GM23248 (cell line): ENCODE data around the gene CELSR2. TPM values are rescaled to one million over a fixed set of nuclear protein-coding genes. Genes with fewer than 3 reads are reported as not detected.

Source experiments
- DNase-seq: peaks from one replicate; pipeline ENCODE4 v3.0.0-alpha.2; 2015
- H2AFZ ChIP-seq: fragments of 200-600 bp; sonication (generic); 2 replicates; pipeline ENCODE4 v1.6.1; 2016; ENCODE audit warnings: antibody characterized with exemption
- H3F3A ChIP-seq: fragments of 200-600 bp; sonication (generic); 2 replicates; pipeline ENCODE4 v1.6.1; 2016; ENCODE audit warnings: mild to moderate bottlenecking, antibody characterized with exemption, mixed run types; ENCODE audit not compliant: insufficient read depth
- H3K27ac ChIP-seq: fragments of 200-600 bp; sonication (generic); 2 replicates; pipeline ENCODE4 v1.5.1; 2016; ENCODE audit warnings: mild to moderate bottlenecking
- H3K27me3 ChIP-seq: fragments of 200-600 bp; sonication (generic); replicated peaks from 2 replicates; pipeline ENCODE4 v1.6.1; 2016; ENCODE audit warnings: mild to moderate bottlenecking; ENCODE audit not compliant: insufficient read depth
- H3K36me3 ChIP-seq: fragments of 200-600 bp; sonication (generic); 2 replicates; pipeline ENCODE4 v1.6.1; 2016; ENCODE audit warnings: low read depth, mild to moderate bottlenecking
- H3K4me1 ChIP-seq: fragments of 200-600 bp; sonication (generic); 2 replicates; pipeline ENCODE4 v1.6.1; 2016; ENCODE audit warnings: mild to moderate bottlenecking; ENCODE audit not compliant: insufficient read depth
- H3K4me2 ChIP-seq: fragments of 200-600 bp; sonication (generic); one replicate; pipeline ENCODE4 v1.6.1; 2016; ENCODE audit warnings: mild to moderate bottlenecking; ENCODE audit not compliant: unreplicated experiment
- H3K4me3 ChIP-seq: fragments of 200-600 bp; sonication (generic); 2 replicates; pipeline ENCODE4 v1.5.1; 2016; ENCODE audit warnings: mild to moderate bottlenecking
- H3K79me2 ChIP-seq: fragments of 200-600 bp; sonication (generic); 2 replicates; pipeline ENCODE4 v1.6.1; 2016; ENCODE audit warnings: mild to moderate bottlenecking; ENCODE audit not compliant: insufficient read depth
- H3K9ac ChIP-seq: fragments of 200-600 bp; sonication (generic); 2 replicates; pipeline ENCODE4 v1.6.1; 2016; ENCODE audit warnings: mild to moderate bottlenecking
- H3K9me2 ChIP-seq: fragments of 200-600 bp; sonication (generic); 2 replicates; pipeline ENCODE4 v1.6.1; 2016; ENCODE audit warnings: mixed run types, mild to moderate bottlenecking, moderate library complexity; ENCODE audit not compliant: insufficient read depth
- H3K9me3 ChIP-seq: fragments of 200-600 bp; sonication (generic); one replicate; pipeline ENCODE4 v1.6.1; 2017; ENCODE audit warnings: low read depth
- H4K20me1 ChIP-seq: fragments of 200-600 bp; sonication (generic); 2 replicates; pipeline ENCODE4 v1.6.0; 2016; ENCODE audit not compliant: insufficient read depth
- EZH2 ChIP-seq: fragments of 200-600 bp; sonication (generic); IDR thresholded peaks from 2 replicates; pipeline ENCODE4 v1.6.1; 2018; ENCODE audit warnings: antibody characterized with exemption, mild to moderate bottlenecking; ENCODE audit not compliant: insufficient read depth, poor library complexity, severe bottlenecking
- EZH2phosphoT487 ChIP-seq: fragments of 200-600 bp; sonication (generic); IDR thresholded peaks from 2 replicates; pipeline ENCODE4 v1.6.1; 2018; ENCODE audit warnings: antibody characterized with exemption, moderate library complexity, mild to moderate bottlenecking, low read depth; ENCODE audit not compliant: insufficient read depth
- WGBS, 2 experiments: methylation state at CpG; one replicate each; pipeline ENCODE4 v1.1.6; 2015 to 2017; ENCODE audit warnings: low lambda C conversion rate in 2 of 2, low coverage in 1 of 2; ENCODE audit errors: missing lambda C conversion rate in 2 of 2; 5-methylcytosine and 5-hydroxymethylcytosine counted together
- in situ Hi-C: fragments of 300-500 bp; cut with MboI; formaldehyde crosslinking; loops from 2 replicates; pipeline ENCODE4 v1.15.0; 2020
- polyA plus RNA-seq: library from polyadenylated mRNA; unstranded; fragments of >200 nt; fragmentation: Nextera tagmentation; extraction: Ambion mirVana; gene quantifications from 2 replicates; pipeline ENCODE4 v1.2.1, GENCODE V29; 2016
- total RNA-seq: library from RNA; depleted of rRNA; stranded (reverse); fragments of >200 nt; shearing (Covaris generic); gene quantifications from 2 replicates; pipeline ENCODE4 v1.2.3, GENCODE V29; 2014

CELSR2 gene
- total and polyA plus RNA-seq, 2 experiments from 2014 or later, result 0.11 to 0.32 TPM

DNA sequence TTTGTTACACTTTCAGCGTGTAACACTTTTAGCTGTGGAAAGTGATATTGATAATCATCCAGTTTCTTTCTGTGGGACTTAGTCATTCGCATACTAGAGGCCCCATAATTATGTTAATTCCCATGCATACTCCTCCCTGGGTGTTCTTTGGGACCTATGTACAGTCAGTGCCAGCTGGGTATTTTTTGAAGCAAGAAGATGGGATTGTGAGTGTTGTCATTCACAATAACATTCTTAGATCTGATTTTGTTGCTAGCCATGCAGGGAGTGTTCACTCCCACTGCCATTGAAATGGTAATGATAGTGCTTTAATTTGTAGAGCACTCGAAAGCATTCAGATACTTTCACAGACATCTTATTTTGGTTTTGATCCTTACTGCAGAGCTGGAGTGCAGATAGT lies 24.0 kb upstream of the CELSR2 start:
- peaks cover 97% of the 10 kb centered on the region for H3K79me2 ChIP-seq
- peaks cover 11% of the 10 kb centered on the region; the same call in 1 of the 2 replicates for H3K4me1 ChIP-seq
- H3K36me3 ChIP-seq, result peaks cover 72% of the 10 kb centered on the region
- H3K4me2 ChIP-seq, result no peak overlapping the region
- H3K9me2 ChIP-seq, result no peaks in the 10 kb centered on the region
- H2AFZ ChIP-seq, result no peak overlapping the region
- no peak overlapping the region for H3K9ac ChIP-seq
- in situ Hi-C loops, result no loop called here
- H3F3A ChIP-seq, result peaks cover 21% of the 10 kb centered on the region; the same call in 1 of the 2 replicates
- H3K9me3 ChIP-seq, result no peaks in the 10 kb centered on the region
- peaks cover 36% of the 10 kb centered on the region for H4K20me1 ChIP-seq
- TF ChIP-seq EZH2 (no peak), EZH2phosphoT487 (no peak)
- no peaks in the 10 kb centered on the region for H3K27me3 ChIP-seq
- H3K4me3 ChIP-seq, result no peak overlapping the region
- 85 to 90% methylated on average over 3 of the region's 3 CpGs for WGBS, 2 experiments
- DNase-seq, result no peak
- H3K27ac ChIP-seq, result no peak overlapping the region

DNA sequence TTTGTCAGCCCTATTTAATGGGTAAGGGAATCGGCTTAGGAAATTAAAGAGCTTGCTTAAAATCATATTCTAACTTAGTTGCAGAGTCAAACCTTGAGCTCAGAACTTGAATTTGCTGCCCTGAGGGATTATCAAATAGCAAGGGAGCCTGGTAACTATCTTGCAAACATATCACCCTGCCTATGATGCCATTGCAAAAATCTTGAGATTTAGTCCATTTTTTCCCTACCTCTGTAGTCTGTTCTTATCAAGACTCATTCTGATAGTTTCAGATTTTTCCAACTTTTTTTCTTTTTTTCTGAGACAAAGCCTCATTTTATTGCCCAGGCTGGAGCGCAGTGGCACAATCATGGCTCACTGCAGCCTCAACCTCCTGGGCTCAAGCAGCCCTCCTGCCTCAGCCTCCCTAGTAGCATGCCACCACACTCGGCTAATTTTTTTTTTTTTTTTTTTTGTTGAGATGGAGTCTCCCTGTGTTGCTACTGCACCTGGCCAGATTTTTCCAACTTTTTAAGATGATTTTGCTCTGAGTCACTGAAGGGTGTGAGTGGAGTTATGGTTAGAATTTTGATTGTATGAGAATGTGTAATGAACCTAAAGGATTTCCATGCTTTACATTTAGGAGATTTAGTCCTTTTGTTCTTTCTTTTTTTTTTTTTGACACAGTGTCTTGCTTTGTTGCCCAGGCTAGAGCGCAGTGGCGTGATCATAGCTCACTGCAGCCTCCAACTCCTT lies 23.5 kb upstream of the CELSR2 start:
- H4K20me1 ChIP-seq, result peaks cover 32% of the 10 kb centered on the region
- H3K4me2 ChIP-seq, result no peak overlapping the region
- peaks cover 19% of the 10 kb centered on the region; the same call in 1 of the 2 replicates for H3F3A ChIP-seq
- no peak overlapping the region for H3K9ac ChIP-seq
- TF ChIP-seq EZH2 (no peak), EZH2phosphoT487 (no peak)
- in situ Hi-C loops, result no loop called here
- H3K27me3 ChIP-seq, result no peaks in the 10 kb centered on the region
- H2AFZ ChIP-seq, result no peak overlapping the region
- peaks cover 73% of the 10 kb centered on the region for H3K36me3 ChIP-seq
- no peaks in the 10 kb centered on the region for H3K9me3 ChIP-seq
- DNase-seq, result no peak
- 92 to 96% methylated on average over 5 of the region's 5 CpGs for WGBS, 2 experiments
- H3K9me2 ChIP-seq, result no peaks in the 10 kb centered on the region
- peaks cover 92% of the 10 kb centered on the region for H3K79me2 ChIP-seq
- no peak overlapping the region for H3K27ac ChIP-seq
- H3K4me1 ChIP-seq, result peaks cover 11% of the 10 kb centered on the region; the same call in 1 of the 2 replicates
- H3K4me3 ChIP-seq, result no peak overlapping the region

GRCh38 chr1:109228167-109228566 lies 21.2 kb upstream of the CELSR2 start:
- DNase-seq, result no peak
- Histone ChIP-seq H3K27ac (no peak overlapping the region), H2AFZ (no peak overlapping the region), H3K4me1 (peaks cover 11% of the 10 kb centered on the region; the same call in 1 of the 2 replicates), H3K79me2 (peaks cover 91% of the 10 kb centered on the region), H3K36me3 (peaks cover 78% of the 10 kb centered on the region), H3K4me3 (no peak overlapping the region), H4K20me1 (peaks cover 21% of the 10 kb centered on the region), H3K4me2 (no peak overlapping the region), H3K9ac (no peak overlapping the region), H3K9me3 (no peaks in the 10 kb centered on the region), H3F3A (peaks cover 25% of the 10 kb centered on the region), H3K27me3 (no peaks in the 10 kb centered on the region), H3K9me2 (no peaks in the 10 kb centered on the region)
- TF ChIP-seq EZH2phosphoT487 (no peak), EZH2 (no peak)
- 59 to 78% methylated on average over 3 of the region's 3 CpGs for WGBS, 2 experiments
- in situ Hi-C loops, result no loop called here

DNA sequence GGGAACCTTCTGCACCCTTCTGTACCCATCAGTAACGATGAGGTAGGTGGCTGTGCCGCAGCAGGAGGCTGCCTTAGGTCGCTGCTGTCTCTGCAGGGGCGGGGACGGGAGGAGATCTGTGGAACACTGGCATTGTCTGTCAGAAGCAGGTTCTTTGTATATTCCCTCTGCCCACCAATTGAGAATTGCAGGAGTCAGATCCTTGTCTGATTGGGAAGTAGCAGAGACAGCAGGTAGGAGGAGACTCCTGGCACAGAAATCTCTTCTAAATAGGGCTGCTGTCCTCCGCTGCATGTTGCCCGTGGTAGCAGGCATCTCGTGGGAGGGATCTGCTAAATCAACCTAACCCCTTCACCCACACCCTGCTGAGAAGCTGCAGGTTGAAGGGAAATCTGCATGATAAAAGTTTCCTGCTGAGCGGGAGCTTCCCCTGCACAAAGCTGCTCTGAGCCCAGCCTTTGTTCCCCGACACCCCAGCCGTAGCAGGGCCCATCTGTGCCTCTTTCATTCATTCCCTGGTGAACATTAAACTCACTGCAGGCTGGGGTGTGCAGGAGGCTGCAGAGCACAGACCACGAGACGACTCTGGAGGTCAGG lies 19.7 kb upstream of the CELSR2 start:
- Histone ChIP-seq H3K79me2 (peaks cover 86% of the 10 kb centered on the region), H3K27me3 (no peaks in the 10 kb centered on the region), H4K20me1 (peaks cover 14% of the 10 kb centered on the region)

More for the DNA sequence above, 19.7 kb upstream of the CELSR2 start:
- DNase-seq, result no peak
- H3K4me2 ChIP-seq, result no peak overlapping the region
- peaks cover 11% of the 10 kb centered on the region; the same call in 1 of the 2 replicates for H3K4me1 ChIP-seq
- no peaks in the 10 kb centered on the region for H3K9me3 ChIP-seq
- no peaks in the 10 kb centered on the region for H3K9me2 ChIP-seq
- no peak overlapping the region for H2AFZ ChIP-seq
- no peak overlapping the region for H3K27ac ChIP-seq
- no peak overlapping the region for H3K9ac ChIP-seq
- peaks cover 79% of the 10 kb centered on the region for H3K36me3 ChIP-seq
- WGBS, 2 experiments, result 82 to 83% methylated on average over 13 of the region's 13 CpGs
- TF ChIP-seq EZH2phosphoT487 (no peak), EZH2 (no peak)
- H3K4me3 ChIP-seq, result no peak overlapping the region
- H3F3A ChIP-seq, result peaks cover 16% of the 10 kb centered on the region
- in situ Hi-C loops, result no loop called here
